ENCODE data around the gene DIDO1. TPM values are rescaled to one million over a fixed set of nuclear protein-coding genes. Genes with fewer than 3 reads are reported as not detected.
A peak's percentile ranks its signal among the peaks of the same experiment; 100 is the strongest.

The DIDO1 gene
- total RNA-seq, 4 donors from 2014 or later = 24.2 to 39.3 (median 28.7) TPM

DNA sequence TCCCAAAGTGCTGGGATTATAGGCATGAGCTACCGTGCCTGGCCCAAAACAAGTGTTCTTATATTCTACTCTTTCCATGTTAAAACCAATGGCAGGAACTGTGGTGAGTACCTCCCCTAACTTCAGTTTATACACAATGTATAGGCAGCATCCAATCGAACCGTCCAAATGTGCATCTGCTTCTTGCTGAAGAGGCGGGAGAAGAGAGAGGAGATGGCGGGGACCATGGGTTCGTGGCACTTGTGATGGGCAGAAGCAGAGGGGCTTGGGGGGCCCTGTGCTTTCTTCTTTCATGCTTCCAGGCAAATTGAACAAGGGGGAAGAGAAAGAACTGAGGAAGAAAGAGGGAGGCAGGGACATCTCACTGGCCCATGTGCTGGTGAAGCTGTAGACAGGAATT lies 53.4 kb downstream of the DIDO1 start:
- ATAC-seq = no peak
- Histone ChIP-seq H3K27me3 (no peaks in the 10 kb centered on the region), H3K4me1 (peaks cover 16 to 20% of the 10 kb centered on the region in 2 donors), H3K36me3 (no peaks in the 10 kb centered on the region), H3K4me3 (no peak overlapping the region), H3K27ac (no peak overlapping the region), H3K9me3 (no peaks in the 10 kb centered on the region)
- no peak for DNase-seq
- in situ Hi-C loops (cut with MboI; ENCODE audit: low sequenced_read_pairs in 4 of 4) = loop anchor here in 1 of 4 donors (5.0 kb wide), 1 partner anchor 139 kb away; no protein-coding TSS in a partner anchor
- TF ChIP-seq, protein P1, sequence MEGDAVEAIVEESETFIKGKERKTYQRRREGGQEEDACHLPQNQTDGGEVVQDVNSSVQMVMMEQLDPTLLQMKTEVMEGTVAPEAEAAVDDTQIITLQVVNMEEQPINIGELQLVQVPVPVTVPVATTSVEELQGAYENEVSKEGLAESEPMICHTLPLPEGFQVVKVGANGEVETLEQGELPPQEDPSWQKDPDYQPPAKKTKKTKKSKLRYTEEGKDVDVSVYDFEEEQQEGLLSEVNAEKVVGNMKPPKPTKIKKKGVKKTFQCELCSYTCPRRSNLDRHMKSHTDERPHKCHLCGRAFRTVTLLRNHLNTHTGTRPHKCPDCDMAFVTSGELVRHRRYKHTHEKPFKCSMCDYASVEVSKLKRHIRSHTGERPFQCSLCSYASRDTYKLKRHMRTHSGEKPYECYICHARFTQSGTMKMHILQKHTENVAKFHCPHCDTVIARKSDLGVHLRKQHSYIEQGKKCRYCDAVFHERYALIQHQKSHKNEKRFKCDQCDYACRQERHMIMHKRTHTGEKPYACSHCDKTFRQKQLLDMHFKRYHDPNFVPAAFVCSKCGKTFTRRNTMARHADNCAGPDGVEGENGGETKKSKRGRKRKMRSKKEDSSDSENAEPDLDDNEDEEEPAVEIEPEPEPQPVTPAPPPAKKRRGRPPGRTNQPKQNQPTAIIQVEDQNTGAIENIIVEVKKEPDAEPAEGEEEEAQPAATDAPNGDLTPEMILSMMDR (IDR thresholded peaks at IDR 0.05 in 4 of 5, conservative IDR thresholded peaks at IDR 0.05 in 1 of 5) = no peak
- no peak for TF ChIP-seq POLR2A (IDR thresholded peaks at IDR 0.05)
- intact Hi-C loops (cut with DNase I; ENCODE audit: low total_unique reads) = loop anchor here (1.0 kb wide), 1 partner anchor 136 kb away; no protein-coding TSS in a partner anchor

DNA sequence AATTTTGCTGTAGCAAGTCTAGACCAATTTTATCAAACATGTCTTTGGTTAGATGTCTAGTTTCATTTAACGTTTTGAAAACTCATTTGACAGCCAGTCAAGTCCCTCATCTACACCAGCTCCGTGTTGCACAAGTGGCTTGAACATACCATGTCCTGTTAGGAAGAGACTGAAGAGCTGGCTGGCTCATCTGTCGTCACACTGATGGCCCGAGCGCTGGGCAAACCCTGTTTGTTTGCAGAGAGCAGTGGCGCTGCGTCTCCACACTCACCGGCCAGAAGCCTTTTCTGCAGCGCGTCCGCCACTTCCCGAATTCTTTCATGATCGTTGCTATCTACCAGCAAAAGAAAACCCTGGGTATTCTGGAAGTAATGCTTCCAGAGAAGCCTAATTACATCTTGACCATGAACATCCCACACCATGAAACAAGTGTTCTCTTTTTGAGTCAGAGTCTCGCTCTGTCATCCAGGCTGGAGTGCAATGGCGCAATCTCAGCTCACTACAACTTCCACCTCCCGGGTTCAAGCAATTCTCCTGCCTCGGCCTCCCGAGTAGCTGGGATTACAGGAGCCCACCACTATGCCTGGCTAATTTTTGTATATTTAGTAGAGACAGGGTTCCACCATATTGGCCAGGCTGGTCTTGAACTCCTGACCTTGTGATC lies 54.0 kb downstream of the DIDO1 start:
- in situ Hi-C loops (cut with MboI; ENCODE audit: low sequenced_read_pairs in 4 of 4) (loop anchor here in 1 of 4 donors (5.0 kb wide), 1 partner anchor 140 kb away; no protein-coding TSS in a partner anchor), intact Hi-C loops (cut with DNase I; ENCODE audit: low total_unique reads) (no loop called here)
- no peak overlapping the region for H3K4me3 ChIP-seq
- no peaks in the 10 kb centered on the region for H3K9me3 ChIP-seq
- TF ChIP-seq POLR2A (IDR thresholded peaks at IDR 0.05) = no peak
- TF ChIP-seq, protein P1 (IDR thresholded peaks at IDR 0.05 in 4 of 5, conservative IDR thresholded peaks at IDR 0.05 in 1 of 5) = no peak
- DNase-seq (no peak), ATAC-seq (no peak)
- no peaks in the 10 kb centered on the region for H3K27me3 ChIP-seq
- H3K4me1 ChIP-seq = peaks cover 14 to 18% of the 10 kb centered on the region in 2 donors
- H3K36me3 ChIP-seq = no peaks in the 10 kb centered on the region
- no peak overlapping the region for H3K27ac ChIP-seq

DNA sequence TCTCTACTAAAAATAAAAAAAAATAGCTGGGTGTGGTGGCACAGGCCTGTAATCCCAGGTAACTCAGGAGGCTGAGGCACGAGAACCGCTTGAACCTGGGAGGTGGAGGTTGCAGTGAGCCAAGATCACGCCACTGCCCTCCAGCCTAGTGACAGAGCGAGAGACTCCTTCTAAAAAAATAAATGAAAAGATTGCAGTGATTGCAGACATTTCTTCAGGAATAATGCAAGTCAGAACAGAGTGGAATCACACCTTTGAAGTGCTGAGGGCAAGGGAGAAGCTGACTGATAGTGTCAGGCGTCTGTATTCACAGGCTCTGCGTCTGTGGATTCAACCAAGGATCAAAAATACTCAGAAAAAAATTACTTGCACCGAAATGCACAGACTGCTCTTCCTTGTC lies 62.1 kb downstream of the DIDO1 start:
- in situ Hi-C loops (cut with MboI; ENCODE audit: low sequenced_read_pairs in 4 of 4) (no loop called here), intact Hi-C loops (cut with DNase I; ENCODE audit: low total_unique reads) (loop anchor here (5.0 kb wide), 1 partner anchor 353 kb away; the partner anchor contains the start of gene YTHDF1)
- Histone ChIP-seq H3K4me3 (no peak overlapping the region), H3K4me1 (peaks cover 9% of the 10 kb centered on the region in 2 donors), H3K9me3 (no peaks in the 10 kb centered on the region), H3K36me3 (no peaks in the 10 kb centered on the region), H3K27me3 (no peaks in the 10 kb centered on the region), H3K27ac (no peak overlapping the region)
- no peak for ATAC-seq
- no peak for DNase-seq
- TF ChIP-seq POLR2A (IDR thresholded peaks at IDR 0.05) = no peak
- TF ChIP-seq, protein P1 (IDR thresholded peaks at IDR 0.05 in 4 of 5, conservative IDR thresholded peaks at IDR 0.05 in 1 of 5) = no peak

DNA sequence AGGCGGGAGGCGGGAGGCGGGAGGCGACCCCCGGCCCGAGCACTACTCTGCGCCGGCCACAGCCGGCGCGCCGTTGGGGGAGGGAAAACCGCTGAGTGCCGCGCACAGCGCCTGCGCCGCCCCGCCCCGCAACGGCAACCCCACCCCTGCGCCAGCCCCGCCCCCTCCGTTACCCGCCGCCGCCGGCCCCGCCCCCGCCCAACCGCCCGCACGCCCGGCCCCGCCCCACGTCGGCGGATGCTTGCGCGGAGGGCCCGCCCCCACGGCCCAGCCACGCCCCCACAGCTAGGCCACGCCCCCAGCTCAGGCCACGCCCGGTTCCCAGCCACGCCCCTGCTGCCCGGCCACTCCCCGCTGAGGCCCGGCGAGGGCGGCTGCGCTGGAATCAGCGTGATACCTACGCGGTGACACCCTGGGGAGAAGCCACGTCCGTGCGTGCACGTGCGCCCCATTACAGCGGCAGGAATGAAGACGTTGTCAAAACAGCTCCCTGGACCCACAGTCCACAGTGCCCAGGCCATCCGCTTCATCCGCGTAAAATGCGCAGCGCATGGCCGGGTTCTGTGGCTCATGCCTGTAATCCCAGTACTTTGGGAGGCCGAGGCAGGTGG lies 64.5 kb downstream of the DIDO1 start, which contains the start of gene TCFL5:
TSS of gene TCFL5 (minus strand) at position 97 of the 611 bp plus-strand sequence. CDS start 152 bp downstream, outside the sequence.
- H3K36me3 ChIP-seq = peaks cover 0 to 6% of the 10 kb centered on the region in 2 donors
- intact Hi-C loops (cut with DNase I; ENCODE audit: low total_unique reads) = loop anchor here (5.0 kb wide), 1 partner anchor 355 kb away; the partner anchor contains the start of gene YTHDF1
- H3K4me1 ChIP-seq = peaks cover 9% of the 10 kb centered on the region in 2 donors
- peak; percentile 82 to 84 for DNase-seq
- H3K9me3 ChIP-seq = no peaks in the 10 kb centered on the region
- H3K4me3 ChIP-seq = peak within 1 kb of the TSS; percentile 40 to 52 (median 46)
- in situ Hi-C loops (cut with MboI; ENCODE audit: low sequenced_read_pairs in 4 of 4) = no loop called here
- peak within 1 kb of the TSS; percentile 25 to 65 (median 44) for H3K27ac ChIP-seq
- no peaks in the 10 kb centered on the region for H3K27me3 ChIP-seq
- ATAC-seq = peak; percentile 89 to 90
- TF ChIP-seq, protein P1 (IDR thresholded peaks at IDR 0.05 in 4 of 5, conservative IDR thresholded peaks at IDR 0.05 in 1 of 5) = no peak
- no peak for TF ChIP-seq POLR2A (IDR thresholded peaks at IDR 0.05)

All from gastrocnemius medialis (tissue), 4 donors.